Inflammatory macrophage treated with lipopolysaccharide for 1 hour (primary cell): ENCODE measurements around the gene MAGI1.

Experiments used
- DNase-seq, 2 donors: peaks; one replicate each; pipeline ENCODE4 v3.0.0-alpha.2; 2020 to 2022

MAGI1 gene

GRCh38 chr3:65785065-65785645, 253.6 kb downstream of the MAGI1 start:
- peak; percentile 15 to 54 for DNase-seq

- no peak for DNase-seq
Observed at GRCh38 chr3:65783117-65783516, 255.6 kb downstream of the MAGI1 start.

GRCh38 chr3:65781594-65781993, 257.1 kb downstream of the MAGI1 start:
- DNase-seq = no peak

GRCh38 chr3:65779390-65779789, 259.3 kb downstream of the MAGI1 start:
- DNase-seq = no peak

GRCh38 chr3:65778968-65779367, 259.8 kb downstream of the MAGI1 start:
- no peak for DNase-seq

GRCh38 chr3:65777050-65777449, 261.7 kb downstream of the MAGI1 start:
- no peak for DNase-seq

GRCh38 chr3:65776494-65776893, 262.2 kb downstream of the MAGI1 start:
- DNase-seq = no peak

- no peak for DNase-seq
Observed at GRCh38 chr3:65776081-65776480, 262.6 kb downstream of the MAGI1 start.

- DNase-seq = no peak
Observed at GRCh38 chr3:65772758-65773157, 266.0 kb downstream of the MAGI1 start.

GRCh38 chr3:65767551-65767950, 271.2 kb downstream of the MAGI1 start:
- no peak for DNase-seq

GRCh38 chr3:65762235-65762580, 276.5 kb downstream of the MAGI1 start:
- no peak for DNase-seq

GRCh38 chr3:65761446-65762234, 277.1 kb downstream of the MAGI1 start:
- DNase-seq = no peak

GRCh38 chr3:65758876-65759598, 279.7 kb downstream of the MAGI1 start:
- DNase-seq = peak in 1 of 2 donors; percentile 4

GRCh38 chr3:65758438-65758837, 280.3 kb downstream of the MAGI1 start:
- no peak for DNase-seq

GRCh38 chr3:65752636-65753035, 286.1 kb downstream of the MAGI1 start:
- DNase-seq = no peak

- peak in 1 of 2 donors; percentile 9 for DNase-seq
Observed at GRCh38 chr3:65751123-65751700, 287.5 kb downstream of the MAGI1 start.

- no peak for DNase-seq
Observed at GRCh38 chr3:65749066-65749465, 289.7 kb downstream of the MAGI1 start.

- DNase-seq = no peak
Observed at GRCh38 chr3:65748326-65748725, 290.4 kb downstream of the MAGI1 start.

GRCh38 chr3:65746848-65747247, 291.9 kb downstream of the MAGI1 start:
- DNase-seq = no peak

GRCh38 chr3:65745306-65745705, 293.4 kb downstream of the MAGI1 start:
- no peak for DNase-seq

- no peak for DNase-seq
Observed at GRCh38 chr3:65742914-65743313, 295.8 kb downstream of the MAGI1 start.

- DNase-seq = no peak
Observed at GRCh38 chr3:65741540-65741939, 297.2 kb downstream of the MAGI1 start.

GRCh38 chr3:65739901-65740541, 298.7 kb downstream of the MAGI1 start:
- no peak for DNase-seq
